HG03378 (cell line): Measurements from ENCODE around the gene ZXDC.

Experiments
- ATAC-seq: cut with Tn5 transposase; IDR thresholded peaks from one replicate; pipeline ENCODE4 v1.9.1; 2021; ENCODE audit warnings: mild to moderate bottlenecking, moderate library complexity; ENCODE audit not compliant: unreplicated experiment

Gene ZXDC

DNA sequence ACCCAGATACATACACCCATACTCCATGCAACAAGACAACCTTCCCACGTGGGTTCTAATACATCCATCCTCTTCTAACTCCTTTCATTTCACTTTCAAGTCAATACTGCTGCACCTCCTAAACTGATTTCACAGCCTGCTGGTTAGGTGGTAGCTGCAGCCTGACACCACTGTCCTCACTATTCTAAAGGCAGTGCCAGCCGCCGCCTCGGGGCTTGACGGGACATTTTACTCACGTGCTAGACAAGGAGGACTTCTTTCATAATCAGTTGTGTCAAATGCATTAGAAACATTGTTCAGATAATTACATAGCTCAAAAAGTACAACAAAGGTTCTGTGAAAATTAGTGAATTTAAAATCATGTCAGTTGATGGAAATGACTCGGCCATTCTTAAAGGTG lies 35.6 kb upstream of the ZXDC start:
- ATAC-seq = no peak

DNA sequence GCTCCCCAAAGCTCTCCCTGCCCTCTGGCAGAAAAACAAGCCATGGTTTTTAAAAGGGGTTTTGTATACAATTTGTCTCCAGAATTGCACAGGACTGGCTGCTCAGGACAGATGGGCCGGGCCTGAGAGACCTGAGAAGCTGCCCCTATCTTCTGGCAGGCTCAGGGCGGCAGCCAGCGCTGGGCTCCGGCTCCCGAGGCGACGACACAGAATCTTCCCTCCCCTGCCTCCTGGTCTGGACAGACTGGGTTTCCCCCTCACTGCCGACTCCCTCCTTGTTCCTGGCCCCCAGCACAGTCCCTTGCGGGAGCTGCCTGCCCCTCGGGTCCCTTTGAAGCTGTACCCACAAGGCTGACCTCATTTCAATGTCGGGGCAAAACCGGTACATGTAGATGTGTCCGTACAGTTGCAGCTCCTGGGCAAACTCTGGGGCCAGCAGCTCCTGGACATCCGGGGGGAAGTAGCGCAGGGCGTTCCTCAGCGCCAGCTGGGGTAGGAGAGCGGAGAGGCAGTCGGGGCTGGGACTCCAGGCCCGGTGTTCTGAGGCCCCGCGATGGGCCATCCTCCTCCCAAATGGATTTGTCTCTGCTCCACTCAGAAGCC lies 34.7 kb upstream of the ZXDC start:
- ATAC-seq = no peak

DNA sequence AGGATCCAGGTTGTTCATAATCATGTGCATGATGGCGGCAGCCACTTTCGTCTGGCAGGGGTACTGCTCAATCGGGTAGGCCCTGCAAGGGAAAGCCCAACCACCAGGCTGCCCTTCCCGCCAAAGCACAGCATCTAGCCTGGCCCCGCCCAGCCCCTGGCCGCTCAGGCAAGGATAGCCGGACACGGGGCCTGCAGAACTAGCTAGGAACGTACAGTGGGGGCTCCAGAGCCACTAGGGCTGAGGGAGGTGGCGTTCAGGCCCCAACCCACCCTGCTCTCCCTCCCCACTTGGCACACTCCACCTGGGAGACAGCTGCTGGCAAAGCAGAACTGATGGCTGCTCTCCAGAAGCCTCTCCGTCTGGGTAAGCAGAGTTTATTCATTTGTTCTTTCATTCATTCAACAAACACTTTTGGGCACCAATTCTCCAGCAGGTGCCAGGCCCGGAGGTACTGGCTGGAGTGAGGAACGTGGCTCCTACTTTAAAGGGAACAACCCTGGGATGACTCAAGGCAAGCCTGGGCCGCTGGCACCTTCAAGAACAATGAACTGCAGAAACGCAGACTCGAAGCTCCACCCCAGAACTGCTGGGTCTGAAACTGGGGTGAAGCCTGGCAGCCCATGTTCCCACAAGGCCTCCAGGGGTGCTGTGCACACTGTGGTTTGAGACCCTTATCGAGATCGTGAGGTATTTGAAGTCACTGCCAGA lies 34.1 kb upstream of the ZXDC start:
- no peak for ATAC-seq

DNA sequence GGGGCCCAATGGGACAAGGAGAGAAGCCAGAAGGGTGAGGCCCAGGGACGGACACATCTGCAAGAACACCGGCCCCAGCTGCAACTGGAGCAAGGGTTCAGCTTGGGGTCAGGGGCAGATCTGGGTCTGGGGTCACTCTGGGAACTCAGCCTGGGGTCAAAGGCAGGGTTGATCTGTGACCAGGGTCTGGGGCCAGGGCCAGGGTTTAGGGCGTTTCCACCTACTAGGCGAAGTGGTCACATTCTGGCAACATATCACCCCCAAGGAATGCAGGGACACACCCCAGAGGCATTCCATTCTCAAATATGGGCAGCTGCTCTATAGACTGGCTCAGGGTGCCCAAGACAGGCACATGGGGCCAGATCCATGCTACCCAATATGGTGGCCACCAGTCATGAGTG lies 32.9 kb upstream of the ZXDC start:
- no peak for ATAC-seq

DNA sequence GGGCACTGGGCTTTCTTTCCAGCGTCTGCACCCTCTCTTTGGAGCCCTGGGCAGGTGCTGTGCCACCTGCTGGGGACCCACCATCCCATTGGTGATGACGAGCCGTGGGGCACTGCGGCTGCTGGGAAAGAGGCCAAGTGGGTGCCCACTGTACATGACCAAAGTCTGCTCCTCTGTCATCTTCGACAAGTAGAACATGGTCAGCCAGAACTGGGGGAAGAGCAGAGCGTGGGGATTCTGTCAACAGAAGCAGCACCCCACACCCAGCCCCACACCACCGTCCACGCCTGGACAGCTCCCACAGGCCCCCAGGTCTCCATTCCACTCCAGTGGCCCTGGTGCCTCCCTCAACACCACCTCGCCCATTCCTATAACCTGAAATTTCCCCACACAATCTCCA lies 32.2 kb upstream of the ZXDC start:
- ATAC-seq = no peak

DNA sequence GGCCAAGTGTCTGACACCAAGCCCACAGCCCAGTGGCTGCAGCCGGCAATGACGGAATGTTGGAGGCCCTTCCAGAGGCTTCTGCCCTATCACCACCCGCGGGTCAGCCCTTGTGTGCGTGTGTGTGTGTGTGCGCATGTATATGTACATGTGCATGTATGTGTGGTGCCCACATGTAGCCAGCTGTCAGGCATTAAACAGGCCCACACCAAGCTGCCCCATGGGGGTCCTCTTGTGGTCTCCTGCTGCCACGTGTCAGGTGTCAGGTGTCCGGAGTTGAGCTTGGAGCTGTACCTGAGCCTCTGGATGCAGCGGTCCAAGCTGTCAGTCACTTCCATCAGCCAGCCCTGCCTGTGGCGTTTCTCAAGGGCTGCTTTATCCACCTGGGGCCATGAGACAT lies 28.0 kb upstream of the ZXDC start:
- ATAC-seq = no peak

DNA sequence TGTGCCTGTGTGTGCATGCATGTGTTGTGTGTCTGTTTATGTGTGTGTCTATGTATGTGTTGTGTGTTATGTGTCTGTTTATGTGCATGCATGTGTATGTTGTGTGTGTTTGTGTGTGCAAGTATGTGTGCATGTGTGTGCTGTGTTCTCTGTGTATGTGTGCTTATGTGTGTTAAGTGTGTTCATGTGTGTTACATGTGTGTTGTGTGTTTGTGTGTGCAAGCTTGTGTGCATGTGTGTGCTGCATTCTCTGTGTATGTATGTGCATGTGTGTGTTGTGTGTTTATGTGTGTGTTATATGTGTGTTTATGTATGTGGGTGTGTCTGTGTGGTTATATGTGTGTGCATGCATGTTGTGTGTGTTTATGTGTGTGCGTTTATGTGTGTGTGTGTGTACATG lies 27.0 kb upstream of the ZXDC start:
- ATAC-seq = no peak

DNA sequence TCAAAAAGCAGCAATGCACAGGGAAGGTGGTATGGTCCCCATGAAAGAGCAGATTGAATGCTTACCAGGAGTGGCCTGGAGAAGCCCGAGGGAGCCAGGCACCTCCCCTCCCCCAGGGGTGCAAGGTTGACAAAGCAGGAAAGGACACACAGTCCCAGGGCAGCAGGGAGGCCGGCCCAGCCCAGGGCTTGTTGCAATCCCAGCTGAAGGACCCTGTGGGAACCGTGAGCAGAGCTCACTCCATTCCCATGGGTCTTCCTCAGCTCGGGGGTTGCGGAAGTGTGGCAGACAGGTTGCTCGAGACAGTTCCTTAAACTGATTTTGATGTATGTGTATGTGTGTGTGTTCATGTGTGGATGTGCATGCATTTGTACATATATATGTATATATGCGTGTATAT lies 26.0 kb upstream of the ZXDC start:
- ATAC-seq = no peak

DNA sequence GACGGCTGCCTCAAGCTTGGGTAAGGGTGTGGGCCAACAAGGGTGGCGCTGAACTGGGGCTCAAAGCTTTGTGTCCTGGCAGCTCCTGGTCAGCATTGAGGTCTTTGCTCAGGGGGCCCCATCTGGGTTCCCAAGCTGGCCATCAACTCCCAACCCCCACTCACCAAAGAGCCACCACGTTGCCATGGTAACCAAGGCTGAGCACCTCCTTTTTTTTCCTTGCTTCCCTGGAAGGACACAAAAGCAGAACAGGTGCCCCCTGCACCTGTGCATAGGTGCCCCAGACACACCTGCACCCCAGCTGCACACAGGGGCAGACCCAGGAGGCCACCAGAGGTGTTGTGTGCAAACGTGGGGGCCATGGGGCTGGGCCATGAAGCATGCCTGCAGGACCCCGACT lies 25.4 kb upstream of the ZXDC start:
- ATAC-seq = no peak

DNA sequence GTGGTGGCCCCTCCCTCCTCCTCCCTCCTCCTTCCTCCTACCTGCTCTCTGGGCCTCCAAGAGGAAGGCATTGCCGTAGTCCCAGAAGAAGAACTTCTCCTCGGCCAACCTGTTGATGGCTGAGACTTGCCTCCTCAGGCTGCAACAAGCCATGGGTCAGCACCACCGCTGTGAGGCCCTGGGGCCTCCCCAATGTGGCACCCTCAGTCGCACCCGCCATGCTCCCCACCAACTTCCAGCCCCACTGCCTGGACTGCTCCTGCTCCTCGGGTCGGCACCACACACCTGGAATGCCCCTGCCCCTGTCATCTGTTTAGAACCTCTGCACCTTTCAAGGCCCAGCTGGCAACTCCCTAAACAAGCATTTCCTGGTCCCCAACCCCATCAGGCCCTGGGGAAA lies 24.3 kb upstream of the ZXDC start:
- ATAC-seq = no peak

DNA sequence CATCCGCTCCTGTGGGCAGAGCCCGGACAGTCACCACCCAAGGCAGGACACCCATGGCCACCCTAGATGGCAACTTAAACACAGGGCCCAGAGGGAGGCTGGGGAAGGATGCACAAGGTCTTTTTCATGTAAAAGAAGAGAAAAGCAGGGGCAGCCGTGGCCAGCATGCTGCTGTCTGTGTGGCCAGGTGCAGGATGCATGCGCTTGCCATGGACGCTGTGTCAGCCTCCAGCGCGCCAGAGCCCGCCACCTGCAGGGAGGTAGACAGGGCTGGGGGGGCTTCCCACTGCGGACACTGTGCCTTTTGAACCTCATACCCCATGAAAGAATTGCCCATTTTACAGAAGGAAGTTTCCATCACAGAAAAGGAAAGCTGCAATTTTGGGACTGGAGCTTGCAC lies 23.7 kb upstream of the ZXDC start:
- no peak for ATAC-seq

DNA sequence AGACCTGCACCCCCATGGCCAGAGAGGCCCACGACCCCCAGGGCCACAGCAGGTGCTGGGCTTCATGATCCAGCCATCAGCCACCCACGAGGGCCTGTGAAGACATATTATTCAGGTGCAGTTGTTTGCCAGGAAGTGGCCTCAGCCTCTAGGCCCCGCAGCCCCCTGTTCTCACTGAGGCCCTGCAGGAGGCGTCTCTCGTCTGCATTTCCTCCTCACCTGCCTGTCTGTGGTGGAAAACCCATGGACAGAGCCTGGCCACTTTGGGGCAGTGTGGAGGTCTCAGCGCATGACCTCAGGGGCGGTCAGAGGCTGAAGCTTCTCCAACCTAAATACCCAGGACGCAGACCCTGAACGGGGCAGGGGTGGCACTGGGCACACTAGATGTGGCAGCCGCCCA lies 23.2 kb upstream of the ZXDC start:
- no peak for ATAC-seq

DNA sequence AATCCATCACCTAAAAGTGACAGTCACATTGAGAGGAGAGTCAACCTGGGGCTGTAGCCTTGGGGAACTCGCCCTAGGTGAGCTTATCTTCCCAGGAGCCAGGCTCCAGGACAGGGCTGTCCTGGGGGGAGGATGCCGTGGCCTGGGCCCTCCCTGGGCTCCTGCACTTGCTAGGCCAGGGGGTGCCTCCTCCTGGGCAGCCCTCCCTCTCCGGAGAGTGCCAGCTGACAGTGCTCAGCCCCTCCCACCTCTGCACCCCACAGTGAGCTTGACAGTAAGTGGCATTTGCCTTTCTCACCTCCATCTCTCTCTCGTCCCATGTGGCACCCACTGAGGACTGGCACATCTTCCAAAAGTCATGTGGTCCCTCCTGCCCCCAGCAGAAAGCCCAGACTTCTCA lies 22.8 kb upstream of the ZXDC start:
- no peak for ATAC-seq

DNA sequence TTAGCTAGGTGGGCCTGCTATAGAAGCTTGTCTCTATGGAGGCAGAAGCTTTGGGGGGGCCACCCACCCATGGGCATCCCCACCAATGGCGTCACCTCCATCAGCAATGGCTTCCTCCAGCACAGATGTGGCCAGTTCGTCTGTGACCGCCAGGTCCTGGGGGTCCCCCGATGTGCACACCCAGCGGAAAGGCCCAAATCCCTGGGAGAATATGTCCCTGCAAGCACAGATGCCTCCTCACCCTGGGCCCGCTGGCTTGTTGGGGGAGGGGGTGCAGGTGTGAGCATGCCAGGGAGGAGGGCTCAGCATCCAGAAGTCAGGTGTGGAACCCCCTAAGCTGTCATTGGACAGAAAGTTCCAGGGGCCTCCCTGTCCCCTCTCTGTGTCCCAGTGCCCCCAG lies 22.3 kb upstream of the ZXDC start:
- ATAC-seq = no peak

DNA sequence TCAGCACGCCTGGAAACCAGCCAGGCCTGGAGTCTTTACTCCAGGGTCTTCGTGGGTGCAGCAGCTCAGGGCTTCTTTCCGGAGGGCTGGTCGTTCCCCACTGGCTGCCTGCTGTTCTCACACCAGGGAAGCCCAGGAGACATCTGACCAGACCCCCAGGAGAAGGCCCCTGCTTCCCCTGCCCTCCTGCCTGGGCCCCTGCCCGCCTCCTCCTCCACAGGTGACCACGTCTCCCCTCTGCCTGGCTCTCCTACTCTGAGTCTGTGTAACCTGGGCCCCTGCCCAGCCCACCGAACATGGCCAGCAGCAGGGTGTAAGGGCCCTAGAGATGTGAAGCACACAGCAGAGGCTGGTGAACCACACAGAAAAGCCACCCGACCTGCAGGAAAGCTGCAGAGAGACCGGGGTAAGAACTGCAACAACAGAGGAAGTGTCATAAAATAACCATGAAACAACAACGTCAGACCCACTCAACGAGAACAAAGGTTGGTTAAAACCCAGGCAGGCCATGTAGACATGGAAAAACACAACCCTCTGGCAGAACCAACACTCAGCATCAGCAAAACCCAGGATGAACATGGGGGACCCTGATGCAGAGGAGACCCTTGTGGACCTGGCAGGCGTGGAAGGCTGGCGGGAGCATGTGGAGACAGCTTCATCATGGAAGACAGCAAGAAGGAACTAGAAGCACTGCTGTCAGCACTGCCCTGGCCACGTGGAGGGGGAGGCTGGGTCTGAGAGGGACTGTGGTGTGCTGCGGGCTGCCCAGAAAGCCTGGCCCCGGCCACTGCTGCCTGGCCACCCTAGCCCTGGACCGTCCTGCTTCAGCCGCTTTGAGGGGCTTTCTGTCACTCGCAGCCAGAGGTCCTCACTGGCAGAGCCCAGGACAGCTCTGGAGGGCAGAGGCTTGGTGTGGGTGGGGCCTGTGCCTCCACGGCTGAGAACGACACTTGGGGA lies 21.5 kb upstream of the ZXDC start:
- no peak for ATAC-seq

DNA sequence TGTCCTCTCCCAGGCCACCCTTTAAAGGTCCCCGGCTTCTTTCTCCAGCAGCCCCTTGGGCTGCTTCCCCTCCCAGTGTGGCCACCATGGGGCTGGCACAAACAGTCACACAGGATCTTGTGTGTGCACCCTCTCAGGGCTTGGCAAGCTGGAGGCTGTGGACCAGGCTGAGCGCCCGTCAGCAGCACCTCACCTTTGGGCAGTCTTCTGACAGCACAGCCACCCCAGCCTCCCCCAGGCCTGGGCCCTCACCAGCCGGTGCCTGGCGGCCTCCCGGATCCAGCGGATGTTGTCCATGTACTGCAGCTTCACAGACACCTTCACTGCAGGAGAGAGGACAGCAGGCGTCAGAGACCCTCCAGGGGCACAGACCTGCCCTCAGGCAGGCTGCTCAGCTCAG lies 20.1 kb upstream of the ZXDC start:
- ATAC-seq = no peak

DNA sequence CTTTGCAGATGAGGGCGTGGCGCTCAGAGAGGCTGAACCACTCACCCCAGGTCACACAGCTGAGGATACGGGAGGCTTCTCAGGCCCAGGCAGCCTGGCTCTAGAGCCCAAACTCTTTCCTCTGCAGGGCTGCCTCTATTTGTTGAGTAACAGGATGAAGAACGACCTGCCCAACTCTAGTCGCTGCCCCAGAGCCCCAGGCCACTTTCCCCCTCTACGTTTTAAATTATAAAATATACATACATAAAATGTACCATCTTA lies 19.2 kb upstream of the ZXDC start:
- no peak for ATAC-seq

DNA sequence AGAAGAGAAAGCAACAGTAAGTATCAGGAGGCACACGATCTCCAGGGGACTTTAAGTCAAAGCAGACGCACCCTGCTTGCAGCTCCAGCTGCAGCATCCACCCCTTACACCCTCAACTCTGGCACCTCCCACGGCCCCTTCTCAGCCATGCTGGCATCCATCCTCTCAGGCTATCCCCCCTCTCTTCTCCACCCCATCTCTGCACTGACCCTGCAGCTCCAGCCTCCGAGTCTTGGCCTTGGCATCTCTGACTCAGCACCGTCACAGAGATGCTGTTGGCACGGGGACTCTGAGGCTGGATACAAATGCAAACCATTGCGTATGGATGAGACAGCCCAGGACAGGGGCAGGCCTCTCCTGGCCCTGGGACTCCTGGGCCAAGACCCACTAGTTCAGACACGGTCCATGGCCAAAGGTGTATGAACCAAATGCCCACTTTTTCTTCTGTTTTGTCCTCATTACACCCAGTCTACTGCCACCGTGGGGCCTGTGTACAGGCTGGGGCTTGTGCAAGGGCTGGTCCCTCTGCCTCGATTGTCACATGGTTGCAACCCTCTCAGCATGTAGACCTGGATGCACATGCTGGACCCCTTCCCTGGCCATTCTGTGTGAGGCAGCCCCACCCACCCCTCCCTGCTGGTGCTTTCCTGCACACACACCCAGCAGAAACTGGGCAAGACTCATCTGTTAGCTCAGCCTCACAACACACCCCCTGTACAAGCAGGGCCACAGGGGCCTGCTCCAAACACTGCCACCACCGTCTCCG lies 18.7 kb upstream of the ZXDC start:
- ATAC-seq = no peak

DNA sequence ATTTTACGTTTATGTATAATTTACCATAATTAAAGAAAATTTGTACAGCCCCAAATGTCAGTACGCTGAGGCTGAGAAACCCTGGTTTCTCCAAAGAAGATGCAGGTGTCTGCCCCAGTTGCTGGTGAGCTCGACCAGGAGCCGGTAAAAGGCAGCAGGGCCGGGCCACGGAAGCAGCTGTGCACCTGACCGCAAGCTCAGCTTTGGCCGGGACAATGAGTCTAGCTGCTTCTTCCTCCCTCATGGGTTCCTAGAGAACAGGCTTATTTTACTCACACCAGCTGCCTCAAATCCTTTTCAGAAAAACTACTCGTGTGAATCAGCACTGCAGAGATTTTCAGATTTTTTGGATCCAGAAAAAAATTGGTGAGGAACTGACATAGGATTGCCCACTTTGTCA lies 18.0 kb upstream of the ZXDC start:
- no peak for ATAC-seq

DNA sequence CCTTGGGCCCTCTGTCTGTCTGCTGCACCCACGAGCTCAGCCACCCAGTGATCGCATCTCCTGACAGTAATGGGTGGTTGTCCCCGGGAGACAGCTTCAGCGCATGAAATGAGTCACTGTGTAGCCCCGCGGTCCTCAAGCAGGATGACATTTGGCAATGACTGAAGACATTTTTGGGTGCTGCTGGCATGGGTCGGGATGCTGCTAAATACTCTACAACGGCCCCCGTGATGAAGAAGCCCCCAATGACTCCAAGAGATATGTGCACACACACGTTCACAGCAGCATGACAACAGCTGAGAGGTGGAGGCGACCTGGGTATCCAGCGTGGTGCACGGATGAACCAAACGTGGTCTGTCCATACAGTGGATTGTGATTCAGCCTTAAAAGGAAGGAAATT lies 17.4 kb upstream of the ZXDC start:
- ATAC-seq = no peak

DNA sequence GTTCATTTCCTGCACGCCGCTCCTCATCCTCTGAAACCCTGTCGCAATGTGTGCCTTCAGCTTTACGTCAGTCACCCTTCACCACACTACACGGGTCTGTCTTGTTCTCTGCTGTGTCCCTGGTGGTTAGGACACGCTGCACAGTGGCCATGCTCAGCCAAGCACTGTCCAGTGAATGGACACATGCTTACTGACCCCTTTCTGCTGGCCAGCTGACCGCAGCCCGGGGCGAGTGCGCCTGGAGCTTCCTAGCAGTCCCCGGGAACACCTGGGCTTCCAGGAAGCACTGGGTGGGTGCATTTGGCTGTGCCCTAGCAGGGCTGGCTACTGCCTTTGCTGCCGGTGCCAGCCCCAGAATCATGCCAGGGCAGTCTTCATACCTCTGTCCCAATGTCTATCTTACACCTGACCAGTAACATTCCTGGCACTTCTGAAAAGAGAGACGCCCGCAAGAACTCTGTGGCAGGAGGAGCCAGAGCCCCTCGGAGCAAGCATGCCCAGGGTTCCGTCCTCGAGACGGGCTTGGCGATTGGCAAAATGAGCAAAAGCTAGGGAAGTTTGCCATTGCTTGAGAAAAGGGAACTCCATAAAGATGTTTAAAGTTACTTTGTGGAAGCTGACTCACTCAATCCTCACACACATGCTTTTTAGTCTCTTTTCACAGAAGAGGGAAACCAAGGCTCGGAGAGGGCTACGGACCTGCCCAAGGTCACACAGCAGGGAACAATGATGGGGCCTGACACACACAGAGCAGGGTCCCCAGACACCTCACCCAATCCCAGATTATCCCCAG lies 15.7 kb upstream of the ZXDC start:
- no peak for ATAC-seq
